HepG2 (cell line): ENCODE data around the gene FAM163B. TPM values are rescaled to one million over a fixed set of nuclear protein-coding genes. Genes with fewer than 3 reads are reported as not detected.

Source experiments
- ATAC-seq: fragments of 200-7000 bp; cut with Tn5 transposase; 3 replicates; pipeline ENCODE4 v1.9.1; 2020; ENCODE audit warnings: mild to moderate bottlenecking, moderate library complexity
- BruUV-seq: library from RNA; stranded (reverse); fragments of 400-500 nt; replicated peaks from 2 replicates; lab custom pipeline; 2021; lab: Mats Ljungman, UMichigan
- CTCF ChIA-PET: fragments of 300-600 bp; formaldehyde crosslinking; extraction: SDS; loops from one replicate; lab custom pipeline; 2021; ENCODE audit warnings: low total read pairs, inconsistent platforms, low intra/inter-chr PET ratio; lab: Yijun Ruan, JAX
- POLR2A ChIA-PET: fragments of 350-600 bp; sonication (Branson Sonifier 250); formaldehyde crosslinking; loops from one replicate; lab custom pipeline; 2020; ENCODE audit warnings: antibody characterized with exemption, inconsistent platforms; lab: Yijun Ruan, JAX
- DNase-seq: peaks from one replicate; pipeline ENCODE4 v3.0.0-alpha.2; 2015; ENCODE audit warnings: low spot score
- FAIRE-seq: peaks from 3 replicates; lab custom pipeline; 2011; peaks lifted over from hg19 to GRCh38; lab: Jason Lieb, UNC
- H2AFZ ChIP-seq: one replicate; pipeline ENCODE4 v1.6.1; 2011; ENCODE audit warnings: low read length, inconsistent platforms
- H3K27ac ChIP-seq: fragments of 300-600 bp; 3 replicates; pipeline ENCODE4 v1.8.0; 2011; ENCODE audit warnings: mixed run types, mild to moderate bottlenecking, mixed read lengths, low read length, inconsistent platforms; ENCODE audit not compliant: insufficient read depth; ENCODE audit errors: extremely low read length
- H3K27me3 ChIP-seq, 2 experiments: fragments of 200-600 bp in 1 of 2; 2 replicates in 1 of 2; 3 replicates in 1 of 2; pipeline versions ENCODE4 v1.6.0 to v1.8.0; 2011; ENCODE audit warnings: low read length in 2 of 2, mild to moderate bottlenecking in 2 of 2, moderate library complexity in 2 of 2, inconsistent platforms in 1 of 2; ENCODE audit not compliant: insufficient read depth in 2 of 2, control insufficient read depth in 1 of 2
- H3K36me3 ChIP-seq, 2 experiments: fragments of 200-600 bp in 1 of 2; replicated peaks in 1 of 2; 2 replicates in 1 of 2; 3 replicates in 1 of 2; pipeline versions ENCODE4 v1.5.1 to v1.8.0; 2011; ENCODE audit warnings: low read length in 2 of 2, inconsistent platforms in 1 of 2; ENCODE audit not compliant: insufficient read depth in 2 of 2, control insufficient read depth in 1 of 2
- H3K4me1 ChIP-seq: 2 replicates; pipeline ENCODE4 v1.5.1; 2012; ENCODE audit warnings: low read length, inconsistent platforms; ENCODE audit not compliant: insufficient read depth
- H3K4me2 ChIP-seq: 2 replicates; pipeline ENCODE4 v1.6.0; 2011; ENCODE audit warnings: low read depth, low read length, inconsistent platforms
- H3K4me3 ChIP-seq, 3 experiments: fragments of 200-600 bp in 1 of 3; sonication (generic), shearing (Covaris generic) in 1 of 3; replicated peaks in 1 of 3; 2 replicates each; pipeline ENCODE4 v1.5.1; 2011 to 2016; ENCODE audit warnings: low read length in 3 of 3, inconsistent platforms in 2 of 3, low read depth in 2 of 3, mild to moderate bottlenecking in 2 of 3, control low read depth in 1 of 3, mixed read lengths in 1 of 3; ENCODE audit not compliant: insufficient read depth in 1 of 3
- H3K79me2 ChIP-seq: one replicate; pipeline ENCODE4 v1.6.1; 2011; ENCODE audit warnings: low read length, inconsistent platforms; ENCODE audit not compliant: insufficient read depth
- H3K9ac ChIP-seq: 2 replicates; pipeline ENCODE4 v1.6.0; 2011; ENCODE audit warnings: mild to moderate bottlenecking, low read depth, low read length, inconsistent platforms; ENCODE audit not compliant: insufficient read depth
- H3K9me3 ChIP-seq: 2 replicates; pipeline ENCODE4 v1.5.1; 2012; ENCODE audit warnings: mild to moderate bottlenecking, low read length
- H4K20me1 ChIP-seq: 2 replicates; pipeline ENCODE4 v1.6.0; 2011; ENCODE audit warnings: inconsistent platforms, mild to moderate bottlenecking, low read length, moderate library complexity; ENCODE audit not compliant: insufficient read depth
- FOXK2 ChIP-seq: fragments of 450-650 bp; IDR thresholded peaks from 2 replicates; pipeline ENCODE4 v1.6.1; 2016
- MEIS1 ChIP-seq: sonication (generic); formaldehyde crosslinking; IDR thresholded peaks from 2 replicates; pipeline ENCODE4 v1.9.0; 2021; ENCODE audit warnings: mild to moderate bottlenecking, missing genetic modification reagents, moderate library complexity, borderline replicate concordance
- MTF1 ChIP-seq: sonication (generic); formaldehyde crosslinking; IDR thresholded peaks from 2 replicates; pipeline ENCODE4 v1.5.0; 2020; ENCODE audit warnings: missing genetic modification reagents
- RFX5 ChIP-seq: IDR thresholded peaks from 2 replicates; pipeline ENCODE4 v1.6.1; 2011; ENCODE audit warnings: low read depth, low read length, improper control_type of control experiment
- TAF1 ChIP-seq: sonication (generic); formaldehyde crosslinking; IDR thresholded peaks from 2 replicates; pipeline ENCODE4 v1.4.0; 2020; ENCODE audit warnings: missing genetic modification reagents
- TGIF2 ChIP-seq: IDR thresholded peaks from 2 replicates; pipeline ENCODE4 v1.6.1; 2016; ENCODE audit warnings: control low read depth, missing compliant biosample characterization
- YY1 ChIP-seq: IDR thresholded peaks from 2 replicates; pipeline ENCODE4 v1.6.1; 2011; ENCODE audit warnings: low read length, low read depth, moderate library complexity, mild to moderate bottlenecking; ENCODE audit not compliant: insufficient read depth, insufficient replicate concordance
- ZNF326 ChIP-seq: sonication (generic); formaldehyde crosslinking; IDR thresholded peaks from 2 replicates; pipeline ENCODE4 v1.4.0; 2020; ENCODE audit warnings: missing genetic modification reagents, borderline replicate concordance
- ZNF557 ChIP-seq: sonication (generic); formaldehyde crosslinking; IDR thresholded peaks from 2 replicates; pipeline ENCODE4 v1.4.0; 2020; ENCODE audit warnings: missing genetic modification reagents
- ZSCAN22 ChIP-seq: sonication (generic); formaldehyde crosslinking; IDR thresholded peaks from 2 replicates; pipeline ENCODE4 v1.4.0; 2020; ENCODE audit warnings: mild to moderate bottlenecking, missing genetic modification reagents
- WGBS: methylation state at CpG from one replicate; pipeline ENCODE4 v1.1.6; 2017; ENCODE audit warnings: low lambda C conversion rate; 5-methylcytosine and 5-hydroxymethylcytosine counted together
- in situ Hi-C: cut with HindIII; loops from 2 replicates; pipeline ENCODE4 v1.10.0; 2017; ENCODE audit warnings: low pct_unique_long_range_greater_than_20kb; ENCODE audit not compliant: extremely low pct_ligation_motif_present
- intact Hi-C: fragments of 100-400 bp; cut with micrococcal nuclease; formaldehyde crosslinking; loops from one replicate; pipeline ENCODE4 v1.10.0; 2022; ENCODE audit not compliant: unreplicated experiment
- polyA plus RNA-seq, 8 experiments: library from polyadenylated mRNA; depleted of rRNA in 3 of 8; stranded (reverse) in 7 of 8; unstranded in 1 of 8; fragments of >200 nt; fragmentation: Illumina TruSeq in 4 of 8; extraction: Trizol in 4 of 8; gene quantifications; 2 replicates each; pipeline versions ENCODE4 v1.2.1 to v1.2.3, GENCODE V29; 2011 to 2016; ENCODE audit warnings: low read depth in 4 of 8, missing spikeins in 1 of 8, mixed read lengths in 1 of 8; ENCODE audit not compliant: insufficient read depth in 1 of 8
- total RNA-seq, 5 experiments: library from RNA; depleted of rRNA; stranded (reverse); fragments of >200 nt; fragmentation: Illumina TruSeq; extraction: Trizol; gene quantifications; 2 replicates each; pipeline ENCODE4 v1.2.3, GENCODE V29; 2016; ENCODE audit warnings: low read depth in 1 of 5
- TF ChIP-seq, protein P1 (sequence below): IDR thresholded peaks from 2 replicates; pipeline ENCODE4 v1.6.1; 2016; ENCODE audit warnings: low read depth, missing genetic modification reagents, missing compliant biosample characterization
- TF ChIP-seq, protein P2 (sequence below): sonication (generic); formaldehyde crosslinking; IDR thresholded peaks from 2 replicates; pipeline ENCODE4 v1.4.0; 2020; ENCODE audit warnings: missing genetic modification reagents, borderline replicate concordance
- TF ChIP-seq, protein P3 (sequence below): sonication (generic); formaldehyde crosslinking; IDR thresholded peaks from 2 replicates; pipeline ENCODE4 v1.8.0; 2022; ENCODE audit warnings: mild to moderate bottlenecking, missing genetic modification reagents, borderline replicate concordance
- TF ChIP-seq, protein P4 (sequence below): sonication (generic); formaldehyde crosslinking; IDR thresholded peaks from 2 replicates; pipeline ENCODE4 v1.5.0; 2020; ENCODE audit warnings: missing genetic modification reagents

FAM163B gene
- total and polyA plus RNA-seq, 2 of the 13 experiments (the other 11 are each of a cell fraction or from before 2014, with no cell fraction given): not detected

DNA sequence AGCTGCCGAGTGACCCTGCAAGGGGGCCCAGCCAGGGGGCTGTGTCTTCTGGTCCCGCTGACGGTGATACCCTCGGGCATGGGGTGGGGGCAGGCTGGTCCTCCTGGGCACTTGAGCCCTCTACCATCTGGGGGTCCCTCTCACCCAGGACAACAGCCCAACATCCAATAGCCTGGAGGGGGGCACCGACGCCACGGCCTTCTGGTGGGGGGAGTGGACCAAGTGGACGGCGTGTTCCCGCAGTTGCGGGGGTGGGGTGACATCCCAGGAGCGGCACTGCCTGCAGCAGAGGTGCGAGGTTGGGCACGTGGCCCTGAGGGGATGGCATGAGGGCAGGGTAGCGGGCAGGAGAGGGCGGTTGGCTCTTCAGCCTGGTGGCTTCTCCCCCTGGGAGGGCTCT lies 71.9 kb downstream of the FAM163B start:
- ChIA-PET POLR2A (no interaction called here), CTCF (no interaction called here)
- FAIRE-seq (no peak), ATAC-seq (no peak), DNase-seq (no peak)
- no TSS peak for BruUV-seq
- WGBS: 79% methylated on average over 12 of the region's 16 CpGs
- Histone ChIP-seq H3K9ac (no peak overlapping the region), H3K9me3 (no peaks in the 10 kb centered on the region), H3K4me3 (no peak overlapping the region), H4K20me1 (0 out of 2 replicates have a peak, but pooled peaks cover 2% of the 10 kb centered on the region), H2AFZ (no peak overlapping the region), H3K79me2 (no peaks in the 10 kb centered on the region), H3K36me3 (no peaks in the 10 kb centered on the region), H3K27ac (no peak overlapping the region), H3K4me1 (peaks cover 26% of the 10 kb centered on the region), H3K4me2 (no peak overlapping the region), H3K27me3 (peaks cover 0 to 5% of the 10 kb centered on the region in 2 experiments; a peak in 1 of 5 replicates)
- in situ Hi-C loops (loop anchor here (25.0 kb wide), 1 partner anchor 200 kb away; the partner anchor contains the start of gene SARDH), intact Hi-C loops (no loop called here)
- TF ChIP-seq TGIF2 (CRISPR knock-in tag) (no peak), ZNF326 (no peak), MTF1 (no peak), FOXK2 (no peak), ZSCAN22 (CRISPR knock-in tag) (no peak), TAF1 (CRISPR knock-in tag) (no peak), ZNF557 (CRISPR knock-in tag) (no peak), MEIS1 (CRISPR knock-in tag) (no peak), YY1 (no peak), RFX5 (no peak)
- TF ChIP-seq, protein P1, sequence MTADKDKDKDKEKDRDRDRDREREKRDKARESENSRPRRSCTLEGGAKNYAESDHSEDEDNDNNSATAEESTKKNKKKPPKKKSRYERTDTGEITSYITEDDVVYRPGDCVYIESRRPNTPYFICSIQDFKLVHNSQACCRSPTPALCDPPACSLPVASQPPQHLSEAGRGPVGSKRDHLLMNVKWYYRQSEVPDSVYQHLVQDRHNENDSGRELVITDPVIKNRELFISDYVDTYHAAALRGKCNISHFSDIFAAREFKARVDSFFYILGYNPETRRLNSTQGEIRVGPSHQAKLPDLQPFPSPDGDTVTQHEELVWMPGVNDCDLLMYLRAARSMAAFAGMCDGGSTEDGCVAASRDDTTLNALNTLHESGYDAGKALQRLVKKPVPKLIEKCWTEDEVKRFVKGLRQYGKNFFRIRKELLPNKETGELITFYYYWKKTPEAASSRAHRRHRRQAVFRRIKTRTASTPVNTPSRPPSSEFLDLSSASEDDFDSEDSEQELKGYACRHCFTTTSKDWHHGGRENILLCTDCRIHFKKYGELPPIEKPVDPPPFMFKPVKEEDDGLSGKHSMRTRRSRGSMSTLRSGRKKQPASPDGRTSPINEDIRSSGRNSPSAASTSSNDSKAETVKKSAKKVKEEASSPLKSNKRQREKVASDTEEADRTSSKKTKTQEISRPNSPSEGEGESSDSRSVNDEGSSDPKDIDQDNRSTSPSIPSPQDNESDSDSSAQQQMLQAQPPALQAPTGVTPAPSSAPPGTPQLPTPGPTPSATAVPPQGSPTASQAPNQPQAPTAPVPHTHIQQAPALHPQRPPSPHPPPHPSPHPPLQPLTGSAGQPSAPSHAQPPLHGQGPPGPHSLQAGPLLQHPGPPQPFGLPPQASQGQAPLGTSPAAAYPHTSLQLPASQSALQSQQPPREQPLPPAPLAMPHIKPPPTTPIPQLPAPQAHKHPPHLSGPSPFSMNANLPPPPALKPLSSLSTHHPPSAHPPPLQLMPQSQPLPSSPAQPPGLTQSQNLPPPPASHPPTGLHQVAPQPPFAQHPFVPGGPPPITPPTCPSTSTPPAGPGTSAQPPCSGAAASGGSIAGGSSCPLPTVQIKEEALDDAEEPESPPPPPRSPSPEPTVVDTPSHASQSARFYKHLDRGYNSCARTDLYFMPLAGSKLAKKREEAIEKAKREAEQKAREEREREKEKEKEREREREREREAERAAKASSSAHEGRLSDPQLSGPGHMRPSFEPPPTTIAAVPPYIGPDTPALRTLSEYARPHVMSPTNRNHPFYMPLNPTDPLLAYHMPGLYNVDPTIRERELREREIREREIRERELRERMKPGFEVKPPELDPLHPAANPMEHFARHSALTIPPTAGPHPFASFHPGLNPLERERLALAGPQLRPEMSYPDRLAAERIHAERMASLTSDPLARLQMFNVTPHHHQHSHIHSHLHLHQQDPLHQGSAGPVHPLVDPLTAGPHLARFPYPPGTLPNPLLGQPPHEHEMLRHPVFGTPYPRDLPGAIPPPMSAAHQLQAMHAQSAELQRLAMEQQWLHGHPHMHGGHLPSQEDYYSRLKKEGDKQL (CRISPR knock-in tag): no peak
- TF ChIP-seq, protein P2, sequence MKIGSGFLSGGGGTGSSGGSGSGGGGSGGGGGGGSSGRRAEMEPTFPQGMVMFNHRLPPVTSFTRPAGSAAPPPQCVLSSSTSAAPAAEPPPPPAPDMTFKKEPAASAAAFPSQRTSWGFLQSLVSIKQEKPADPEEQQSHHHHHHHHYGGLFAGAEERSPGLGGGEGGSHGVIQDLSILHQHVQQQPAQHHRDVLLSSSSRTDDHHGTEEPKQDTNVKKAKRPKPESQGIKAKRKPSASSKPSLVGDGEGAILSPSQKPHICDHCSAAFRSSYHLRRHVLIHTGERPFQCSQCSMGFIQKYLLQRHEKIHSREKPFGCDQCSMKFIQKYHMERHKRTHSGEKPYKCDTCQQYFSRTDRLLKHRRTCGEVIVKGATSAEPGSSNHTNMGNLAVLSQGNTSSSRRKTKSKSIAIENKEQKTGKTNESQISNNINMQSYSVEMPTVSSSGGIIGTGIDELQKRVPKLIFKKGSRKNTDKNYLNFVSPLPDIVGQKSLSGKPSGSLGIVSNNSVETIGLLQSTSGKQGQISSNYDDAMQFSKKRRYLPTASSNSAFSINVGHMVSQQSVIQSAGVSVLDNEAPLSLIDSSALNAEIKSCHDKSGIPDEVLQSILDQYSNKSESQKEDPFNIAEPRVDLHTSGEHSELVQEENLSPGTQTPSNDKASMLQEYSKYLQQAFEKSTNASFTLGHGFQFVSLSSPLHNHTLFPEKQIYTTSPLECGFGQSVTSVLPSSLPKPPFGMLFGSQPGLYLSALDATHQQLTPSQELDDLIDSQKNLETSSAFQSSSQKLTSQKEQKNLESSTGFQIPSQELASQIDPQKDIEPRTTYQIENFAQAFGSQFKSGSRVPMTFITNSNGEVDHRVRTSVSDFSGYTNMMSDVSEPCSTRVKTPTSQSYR (CRISPR knock-in tag): no peak
- TF ChIP-seq, protein P3, sequence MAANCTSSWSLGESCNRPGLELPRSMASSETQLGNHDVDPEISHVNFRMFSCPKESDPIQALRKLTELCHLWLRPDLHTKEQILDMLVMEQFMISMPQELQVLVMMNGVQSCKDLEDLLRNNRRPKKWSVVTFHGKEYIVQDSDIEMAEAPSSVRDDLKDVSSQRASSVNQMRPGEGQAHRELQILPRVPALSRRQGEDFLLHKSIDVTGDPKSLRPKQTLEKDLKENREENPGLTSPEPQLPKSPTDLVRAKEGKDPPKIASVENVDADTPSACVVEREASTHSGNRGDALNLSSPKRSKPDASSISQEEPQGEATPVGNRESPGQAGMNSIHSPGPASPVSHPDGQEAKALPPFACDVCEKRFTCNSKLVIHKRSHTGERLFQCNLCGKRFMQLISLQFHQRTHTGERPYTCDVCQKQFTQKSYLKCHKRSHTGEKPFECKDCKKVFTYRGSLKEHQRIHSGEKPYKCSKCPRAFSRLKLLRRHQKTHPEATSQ (CRISPR knock-in tag): no peak
- TF ChIP-seq, protein P4, sequence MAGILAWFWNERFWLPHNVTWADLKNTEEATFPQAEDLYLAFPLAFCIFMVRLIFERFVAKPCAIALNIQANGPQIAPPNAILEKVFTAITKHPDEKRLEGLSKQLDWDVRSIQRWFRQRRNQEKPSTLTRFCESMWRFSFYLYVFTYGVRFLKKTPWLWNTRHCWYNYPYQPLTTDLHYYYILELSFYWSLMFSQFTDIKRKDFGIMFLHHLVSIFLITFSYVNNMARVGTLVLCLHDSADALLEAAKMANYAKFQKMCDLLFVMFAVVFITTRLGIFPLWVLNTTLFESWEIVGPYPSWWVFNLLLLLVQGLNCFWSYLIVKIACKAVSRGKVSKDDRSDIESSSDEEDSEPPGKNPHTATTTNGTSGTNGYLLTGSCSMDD (CRISPR knock-in tag): no peak
